RWPE2 (cell line): Measurements from ENCODE around the gene FOXA1.
A peak's percentile ranks its signal among the peaks of the same experiment; 100 is the strongest.

ENCODE experiments used
- ATAC-seq: fragments of 200-7000 bp; cut with Tn5 transposase; 3 replicates; pipeline ENCODE4 v1.9.1; 2021; ENCODE audit warnings: low read depth
- DNase-seq: peaks from one replicate; pipeline ENCODE4 v3.0.0-alpha.2; 2020; ENCODE audit warnings: low spot score
- H3K27ac ChIP-seq: fragments of 450-650 bp; 2 replicates; pipeline ENCODE4 v1.5.1; 2017; ENCODE audit warnings: mild to moderate bottlenecking; ENCODE audit not compliant: poor library complexity, severe bottlenecking
- H3K27me3 ChIP-seq: fragments of 250-450 bp; sonication (Bioruptor Pico); 2 replicates; pipeline ENCODE4 v1.5.1; 2021; ENCODE audit warnings: mild to moderate bottlenecking, moderate library complexity; ENCODE audit not compliant: insufficient read depth, poor library complexity, severe bottlenecking
- H3K36me3 ChIP-seq: fragments of 250-450 bp; sonication (Bioruptor Pico); 2 replicates; pipeline ENCODE4 v1.5.1; 2020; ENCODE audit warnings: low read depth, mild to moderate bottlenecking, moderate library complexity
- H3K4me1 ChIP-seq: fragments of 250-450 bp; sonication (Bioruptor Pico); 2 replicates; pipeline ENCODE4 v1.5.1; 2021; ENCODE audit warnings: mild to moderate bottlenecking, moderate library complexity; ENCODE audit not compliant: insufficient read depth, poor library complexity, severe bottlenecking
- H3K4me3 ChIP-seq: fragments of 250-450 bp; sonication (Bioruptor Pico); 2 replicates; pipeline ENCODE4 v1.5.1; 2021; ENCODE audit warnings: mild to moderate bottlenecking, moderate library complexity; ENCODE audit not compliant: severe bottlenecking
- H3K9me3 ChIP-seq: fragments of 250-450 bp; sonication (Bioruptor Pico); 2 replicates; pipeline ENCODE4 v1.5.1; 2021; ENCODE audit warnings: mild to moderate bottlenecking, moderate library complexity; ENCODE audit not compliant: severe bottlenecking
- TF ChIP-seq, protein P1 (sequence below): fragments of 450-650 bp; IDR thresholded peaks from one replicate; pipeline ENCODE4 v1.5.1; 2017; ENCODE audit warnings: mild to moderate bottlenecking, moderate library complexity; ENCODE audit not compliant: poor library complexity, severe bottlenecking

Gene FOXA1

GRCh38 chr14:37622231-37622923 lies 27.3 kb upstream of the FOXA1 start:
- TF ChIP-seq, protein P1, sequence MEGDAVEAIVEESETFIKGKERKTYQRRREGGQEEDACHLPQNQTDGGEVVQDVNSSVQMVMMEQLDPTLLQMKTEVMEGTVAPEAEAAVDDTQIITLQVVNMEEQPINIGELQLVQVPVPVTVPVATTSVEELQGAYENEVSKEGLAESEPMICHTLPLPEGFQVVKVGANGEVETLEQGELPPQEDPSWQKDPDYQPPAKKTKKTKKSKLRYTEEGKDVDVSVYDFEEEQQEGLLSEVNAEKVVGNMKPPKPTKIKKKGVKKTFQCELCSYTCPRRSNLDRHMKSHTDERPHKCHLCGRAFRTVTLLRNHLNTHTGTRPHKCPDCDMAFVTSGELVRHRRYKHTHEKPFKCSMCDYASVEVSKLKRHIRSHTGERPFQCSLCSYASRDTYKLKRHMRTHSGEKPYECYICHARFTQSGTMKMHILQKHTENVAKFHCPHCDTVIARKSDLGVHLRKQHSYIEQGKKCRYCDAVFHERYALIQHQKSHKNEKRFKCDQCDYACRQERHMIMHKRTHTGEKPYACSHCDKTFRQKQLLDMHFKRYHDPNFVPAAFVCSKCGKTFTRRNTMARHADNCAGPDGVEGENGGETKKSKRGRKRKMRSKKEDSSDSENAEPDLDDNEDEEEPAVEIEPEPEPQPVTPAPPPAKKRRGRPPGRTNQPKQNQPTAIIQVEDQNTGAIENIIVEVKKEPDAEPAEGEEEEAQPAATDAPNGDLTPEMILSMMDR, result no peak
- H3K4me1 ChIP-seq, result peaks cover 20% of the 10 kb centered on the region
- H3K36me3 ChIP-seq, result no peaks in the 10 kb centered on the region
- no peak overlapping the region for H3K4me3 ChIP-seq
- no peak for ATAC-seq
- peak overlapping the region; percentile 84 for H3K27ac ChIP-seq
- no peaks in the 10 kb centered on the region for H3K9me3 ChIP-seq
- DNase-seq, result no peak
- H3K27me3 ChIP-seq, result no peaks in the 10 kb centered on the region

GRCh38 chr14:37620856-37621255 lies 25.8 kb upstream of the FOXA1 start:
- no peaks in the 10 kb centered on the region for H3K9me3 ChIP-seq
- no peak for ATAC-seq
- H3K4me3 ChIP-seq, result no peak overlapping the region
- no peaks in the 10 kb centered on the region for H3K36me3 ChIP-seq
- TF ChIP-seq, protein P1, result no peak
- peaks cover 20% of the 10 kb centered on the region for H3K4me1 ChIP-seq
- H3K27ac ChIP-seq, result no peak overlapping the region
- no peak for DNase-seq
- H3K27me3 ChIP-seq, result no peaks in the 10 kb centered on the region

- Histone ChIP-seq H3K4me1 (peaks cover 8% of the 10 kb centered on the region), H3K27ac (no peak overlapping the region), H3K27me3 (no peaks in the 10 kb centered on the region), H3K4me3 (no peak overlapping the region), H3K36me3 (no peaks in the 10 kb centered on the region), H3K9me3 (peaks cover 2% of the 10 kb centered on the region)
- DNase-seq, result no peak
- ATAC-seq, result no peak
- TF ChIP-seq, protein P1, result no peak
Measured at GRCh38 chr14:37618498-37619028, 23.5 kb upstream of the FOXA1 start.

- ATAC-seq (no peak), DNase-seq (no peak)
- H3K9me3 ChIP-seq, result peaks cover 2% of the 10 kb centered on the region
Measured at GRCh38 chr14:37617864-37618365, 22.9 kb upstream of the FOXA1 start.

More at GRCh38 chr14:37617864-37618365, 22.9 kb upstream of the FOXA1 start:
- Histone ChIP-seq H3K27ac (no peak overlapping the region), H3K36me3 (no peaks in the 10 kb centered on the region), H3K27me3 (no peaks in the 10 kb centered on the region), H3K4me1 (peaks cover 2% of the 10 kb centered on the region), H3K4me3 (no peak overlapping the region)
- TF ChIP-seq, protein P1, result no peak
